ENCODE results near the gene NACAD.

NACAD gene

GRCh38 chr7:45055016-45055415, 33.8 kb downstream of the NACAD start:
- H3K36me3 ChIP-seq = peaks cover 72% of the 10 kb centered on the region
- no peak overlapping the region for H3K27ac ChIP-seq
- TF ChIP-seq CTCF (IDR thresholded peaks at IDR 0.05) = no peak
- H3K4me1 ChIP-seq (ENCODE audit: control insufficient read depth in 1 of 2, insufficient read depth in 1 of 2, low read depth in 1 of 2, low read length in 1 of 2) = peaks cover 5 to 8% of the 10 kb centered on the region in 2 experiments
- H3K9me3 ChIP-seq = no peaks in the 10 kb centered on the region
- H3K27me3 ChIP-seq = no peaks in the 10 kb centered on the region
- H3K4me3 ChIP-seq (ENCODE audit: low read depth in 1 of 2, low read length in 1 of 2) = no peak overlapping the region

- Histone ChIP-seq H3K27me3 (no peaks in the 10 kb centered on the region), H3K4me3 (ENCODE audit: low read depth in 1 of 2, low read length in 1 of 2) (no peak overlapping the region), H3K27ac (no peak overlapping the region), H3K4me1 (ENCODE audit: control insufficient read depth in 1 of 2, insufficient read depth in 1 of 2, low read depth in 1 of 2, low read length in 1 of 2) (peaks cover 5 to 8% of the 10 kb centered on the region in 2 experiments), H3K9me3 (no peaks in the 10 kb centered on the region), H3K36me3 (peaks cover 74% of the 10 kb centered on the region)
- TF ChIP-seq CTCF (IDR thresholded peaks at IDR 0.05) = no peak
Measured at GRCh38 chr7:45054442-45054841, 34.3 kb downstream of the NACAD start.

GRCh38 chr7:45053941-45054340, 34.8 kb downstream of the NACAD start:
- H3K27ac ChIP-seq = no peak overlapping the region
- peaks cover 77% of the 10 kb centered on the region for H3K36me3 ChIP-seq
- no peaks in the 10 kb centered on the region for H3K9me3 ChIP-seq
- H3K27me3 ChIP-seq = no peaks in the 10 kb centered on the region
- TF ChIP-seq CTCF (IDR thresholded peaks at IDR 0.05) = no peak
- H3K4me3 ChIP-seq (ENCODE audit: low read depth in 1 of 2, low read length in 1 of 2) = no peak overlapping the region
- H3K4me1 ChIP-seq (ENCODE audit: control insufficient read depth in 1 of 2, insufficient read depth in 1 of 2, low read depth in 1 of 2, low read length in 1 of 2) = peaks cover 5 to 8% of the 10 kb centered on the region in 2 experiments

GRCh38 chr7:45053401-45053800, 35.4 kb downstream of the NACAD start:
- H3K27ac ChIP-seq = no peak overlapping the region
- H3K36me3 ChIP-seq = peaks cover 83% of the 10 kb centered on the region
- no peak for TF ChIP-seq CTCF (IDR thresholded peaks at IDR 0.05)
- H3K9me3 ChIP-seq = no peaks in the 10 kb centered on the region
- no peak overlapping the region for H3K4me3 ChIP-seq (ENCODE audit: low read depth in 1 of 2, low read length in 1 of 2)
- H3K27me3 ChIP-seq = no peaks in the 10 kb centered on the region
- peaks cover 5 to 8% of the 10 kb centered on the region in 2 experiments for H3K4me1 ChIP-seq (ENCODE audit: control insufficient read depth in 1 of 2, insufficient read depth in 1 of 2, low read depth in 1 of 2, low read length in 1 of 2)

- no peak for TF ChIP-seq CTCF (IDR thresholded peaks at IDR 0.05)
- Histone ChIP-seq H3K36me3 (peaks cover 88% of the 10 kb centered on the region), H3K9me3 (no peaks in the 10 kb centered on the region), H3K27ac (peak overlapping the region; percentile 14), H3K4me1 (ENCODE audit: control insufficient read depth in 1 of 2, insufficient read depth in 1 of 2, low read depth in 1 of 2, low read length in 1 of 2) (no peaks in the 10 kb centered on the region), H3K4me3 (ENCODE audit: low read depth in 1 of 2, low read length in 1 of 2) (no peak overlapping the region), H3K27me3 (no peaks in the 10 kb centered on the region)
Measured at GRCh38 chr7:45052011-45052410, 36.8 kb downstream of the NACAD start.

- H3K9me3 ChIP-seq = no peaks in the 10 kb centered on the region
- H3K27me3 ChIP-seq = no peaks in the 10 kb centered on the region
- no peak for TF ChIP-seq CTCF (IDR thresholded peaks at IDR 0.05)
- H3K4me3 ChIP-seq (ENCODE audit: low read depth in 1 of 2, low read length in 1 of 2) = no peak overlapping the region
- H3K27ac ChIP-seq = peak overlapping the region; percentile 26
- H3K36me3 ChIP-seq = peaks cover 97% of the 10 kb centered on the region
- H3K4me1 ChIP-seq (ENCODE audit: control insufficient read depth in 1 of 2, insufficient read depth in 1 of 2, low read depth in 1 of 2, low read length in 1 of 2) = no peaks in the 10 kb centered on the region
Measured at GRCh38 chr7:45050198-45050597, 38.6 kb downstream of the NACAD start.
